Dedifferentiated amniotic fluid mesenchymal stem cell (primary cell): ENCODE measurements around the gene RAD21L1.
"Not testable (repeated sequence)": the region's sequence is repeated elsewhere in the genome, so short reads cannot be mapped to it uniquely, and the experiment has no call there.

Experiments
- DNase-seq: peaks from one replicate; pipeline ENCODE4 v3.0.0-alpha.2; 2016; ENCODE audit errors: extremely low spot score

The RAD21L1 gene

GRCh38 chr20:1199212-1199873 lies 26.5 kb upstream of the RAD21L1 start:
- DNase-seq = no peak

- no peak for DNase-seq
These were observed 25.9 kb upstream of the RAD21L1 start for GRCh38 chr20:1199964-1200363.

- no peak for DNase-seq
These were observed 22.9 kb upstream of the RAD21L1 start, which contains the start of gene C20orf202 for GRCh38 chr20:1202762-1203504. TSS of gene C20orf202 (plus strand) at chr20:1203454. CDS start at chr20:1203586, 132 bp downstream.

GRCh38 chr20:1203630-1204029 lies 22.2 kb upstream of the RAD21L1 start:
- DNase-seq = no peak

GRCh38 chr20:1204113-1204512 lies 21.7 kb upstream of the RAD21L1 start:
- DNase-seq = no peak

- DNase-seq = no peak
These were observed 21.3 kb upstream of the RAD21L1 start for GRCh38 chr20:1204576-1204975.

GRCh38 chr20:1205802-1206201 lies 20.0 kb upstream of the RAD21L1 start:
- no peak for DNase-seq

GRCh38 chr20:1206366-1207148 lies 19.3 kb upstream of the RAD21L1 start:
- no peak for DNase-seq

- no peak for DNase-seq
These were observed 18.5 kb upstream of the RAD21L1 start for GRCh38 chr20:1207293-1207878.

- no peak for DNase-seq
These were observed 16.1 kb upstream of the RAD21L1 start for GRCh38 chr20:1209447-1210387.

GRCh38 chr20:1210501-1210900 lies 15.3 kb upstream of the RAD21L1 start:
- DNase-seq = no peak

- DNase-seq = no peak
These were observed 13.8 kb upstream of the RAD21L1 start for GRCh38 chr20:1212023-1212422.

GRCh38 chr20:1212607-1213396 lies 13.0 kb upstream of the RAD21L1 start:
- peak; percentile 67 for DNase-seq

- DNase-seq = no peak
These were observed 11.0 kb upstream of the RAD21L1 start for GRCh38 chr20:1214838-1215261.

- no peak for DNase-seq
These were observed 10.3 kb upstream of the RAD21L1 start for GRCh38 chr20:1215386-1216170.

GRCh38 chr20:1216527-1217427 lies 9.1 kb upstream of the RAD21L1 start:
- not testable (repeated sequence) for DNase-seq

- DNase-seq = not testable (repeated sequence)
These were observed 3.1 kb upstream of the RAD21L1 start for GRCh38 chr20:1222750-1223149.

GRCh38 chr20:1224205-1224890 lies 1.5 kb upstream of the RAD21L1 start:
- no peak for DNase-seq
